ENCODE measurements around the gene LIPM.

LIPM gene

GRCh38 chr10:88802523-88803285 lies at the start of gene LIPM:
TSS of gene LIPM (plus strand) at chr10:88802730. CDS start at chr10:88802897, 167 bp downstream.
- no peak for DNase-seq

GRCh38 chr10:88754287-88754686 lies 48.2 kb upstream of the LIPM start:
- no peak for DNase-seq

GRCh38 chr10:88755753-88756152 lies 46.8 kb upstream of the LIPM start:
- DNase-seq: no peak

- no peak for DNase-seq
Measured at GRCh38 chr10:88756660-88757059, 45.9 kb upstream of the LIPM start.

- no peak for DNase-seq
Measured at GRCh38 chr10:88759366-88760101, 43.0 kb upstream of the LIPM start, which contains the start of gene LIPN. TSS of gene LIPN (plus strand) at chr10:88760020. CDS start at chr10:88761406, 1,386 bp downstream.

GRCh38 chr10:88762906-88763305 lies 39.6 kb upstream of the LIPM start:
- DNase-seq: no peak

- DNase-seq: no peak
Measured at GRCh38 chr10:88763441-88763840, 39.1 kb upstream of the LIPM start.

GRCh38 chr10:88764110-88764509 lies 38.4 kb upstream of the LIPM start:
- no peak for DNase-seq

- no peak for DNase-seq
Measured at GRCh38 chr10:88765816-88766215, 36.7 kb upstream of the LIPM start.

- no peak for DNase-seq
Measured at GRCh38 chr10:88769384-88769783, 33.1 kb upstream of the LIPM start.

- no peak for DNase-seq
Measured at GRCh38 chr10:88781206-88781605, 21.3 kb upstream of the LIPM start.

GRCh38 chr10:88782222-88782621 lies 20.3 kb upstream of the LIPM start:
- DNase-seq: no peak

GRCh38 chr10:88783724-88784123 lies 18.8 kb upstream of the LIPM start:
- DNase-seq: no peak

GRCh38 chr10:88786032-88786770 lies 16.3 kb upstream of the LIPM start:
- no peak for DNase-seq

- no peak for DNase-seq
Measured at GRCh38 chr10:88787463-88787862, 15.1 kb upstream of the LIPM start.

GRCh38 chr10:88788924-88789323 lies 13.6 kb upstream of the LIPM start:
- DNase-seq: no peak

- no peak for DNase-seq
Measured at GRCh38 chr10:88791924-88792323, 10.6 kb upstream of the LIPM start.

GRCh38 chr10:88792661-88793060 lies 9.9 kb upstream of the LIPM start:
- no peak for DNase-seq

GRCh38 chr10:88793712-88794299 lies 8.7 kb upstream of the LIPM start:
- DNase-seq: no peak

- DNase-seq: no peak
Measured at GRCh38 chr10:88794731-88795130, 7.8 kb upstream of the LIPM start.

- DNase-seq: no peak
Measured at GRCh38 chr10:88800152-88801125, 2.1 kb upstream of the LIPM start.

GRCh38 chr10:88803641-88804040 lies 1.1 kb downstream of the LIPM start:
- no peak for DNase-seq

All from activated CD4-positive, CD25-positive, alpha-beta regulatory T cell (primary cell).